Gastrocnemius medialis (tissue), 4 donors: ENCODE measurements around the gene PHACTR3. TPM values are rescaled to one million over a fixed set of nuclear protein-coding genes. Genes with fewer than 3 reads are reported as not detected.

Experiments
- ATAC-seq, 2 donors: fragments of 150-250 bp; one replicate each; pipeline ENCODE4 v1.9.1; 2016
- DNase-seq, 2 donors: peaks; one replicate each; pipeline ENCODE4 v3.0.0-alpha.2; 2019
- H3K27ac ChIP-seq, 4 donors: fragments of 200-600 bp; sonication (generic); 1 replicate in 1 of 4; 2 replicates in 3 of 4; pipeline ENCODE4 v1.5.1; 2016 to 2018; ENCODE audit warnings: mild to moderate bottlenecking in 2 of 4, moderate library complexity in 1 of 4
- H3K27me3 ChIP-seq, 3 donors: fragments of 200-600 bp; sonication (generic) in 2 of 3; 1 replicate in 1 of 3; 2 replicates in 2 of 3; pipeline versions ENCODE4 v1.5.1 to v1.6.0; 2016 to 2019; ENCODE audit warnings: mild to moderate bottlenecking in 1 of 3, moderate library complexity in 1 of 3
- H3K36me3 ChIP-seq, 2 donors: fragments of 200-600 bp; sonication (generic) in 1 of 2; one replicate each; pipeline ENCODE4 v1.5.1; 2017 to 2018
- H3K4me1 ChIP-seq, 2 donors: fragments of 200-600 bp; sonication (generic) in 1 of 2; one replicate each; pipeline ENCODE4 v1.5.1; 2016 to 2017; ENCODE audit warnings: mild to moderate bottlenecking in 2 of 2
- H3K4me3 ChIP-seq, 4 donors: fragments of 200-600 bp; sonication (generic) in 3 of 4; 1 replicate in 1 of 4; 2 replicates in 3 of 4; pipeline ENCODE4 v1.5.1; 2016 to 2019; ENCODE audit warnings: mild to moderate bottlenecking in 2 of 4
- H3K9me3 ChIP-seq, 3 donors: fragments of 200-600 bp; sonication (generic) in 2 of 3; 1 replicate in 1 of 3; 2 replicates in 2 of 3; pipeline ENCODE4 v1.5.1; 2016 to 2019
- POLR2A ChIP-seq, 2 donors: fragments of 450-650 bp; IDR thresholded peaks; one replicate each; pipeline ENCODE4 v1.6.1; 2017; ENCODE audit warnings: antibody characterized with exemption in 2 of 2, mild to moderate bottlenecking in 2 of 2, moderate library complexity in 2 of 2
- in situ Hi-C, 4 donors: fragments of 200-750 bp; cut with MboI; loops; one replicate each; pipeline versions ENCODE4 v1.15.0 to v1.8.0; 2017; ENCODE audit warnings: low sequenced_read_pairs in 4 of 4
- intact Hi-C: fragments of 100-400 bp; cut with DNase I; formaldehyde crosslinking; loops from one replicate; pipeline ENCODE4 v1.15.1; 2023; ENCODE audit warnings: low total_unique reads
- total RNA-seq, 4 donors: library from RNA; depleted of rRNA; stranded (reverse); fragments of >200 nt; gene quantifications; one replicate each; pipeline versions ENCODE4 v1.1.0 to v1.2.3, GENCODE V29; 2016
- TF ChIP-seq, protein P1 (sequence below), 5 experiments: fragments of 450-650 bp in 3 of 5; fragments of 200-600 bp in 2 of 5; sonication (generic) in 2 of 5; IDR thresholded peaks in 4 of 5; conservative IDR thresholded peaks in 1 of 5; 1 replicate in 4 of 5; 2 replicates in 1 of 5; pipeline ENCODE4 v1.5.1; 2016 to 2019; ENCODE audit warnings: antibody characterized with exemption in 5 of 5, mild to moderate bottlenecking in 3 of 5, moderate library complexity in 3 of 5

Gene PHACTR3
- total RNA-seq, 4 donors from 2014 or later, result 0.24 to 1.1 (median 0.59) TPM; not detected in 1

- H3K4me3 ChIP-seq, result no peak overlapping the region
- no peaks in the 10 kb centered on the region for H3K9me3 ChIP-seq
- no peak for ATAC-seq
- H3K27me3 ChIP-seq, result no peaks in the 10 kb centered on the region
- no peaks in the 10 kb centered on the region for H3K4me1 ChIP-seq
- intact Hi-C loops, result no loop called here
- H3K36me3 ChIP-seq, result no peaks in the 10 kb centered on the region
- no peak for DNase-seq
- in situ Hi-C loops, result no loop called here
- no peak for TF ChIP-seq POLR2A (IDR thresholded peaks at IDR 0.05)
- TF ChIP-seq, protein P1, sequence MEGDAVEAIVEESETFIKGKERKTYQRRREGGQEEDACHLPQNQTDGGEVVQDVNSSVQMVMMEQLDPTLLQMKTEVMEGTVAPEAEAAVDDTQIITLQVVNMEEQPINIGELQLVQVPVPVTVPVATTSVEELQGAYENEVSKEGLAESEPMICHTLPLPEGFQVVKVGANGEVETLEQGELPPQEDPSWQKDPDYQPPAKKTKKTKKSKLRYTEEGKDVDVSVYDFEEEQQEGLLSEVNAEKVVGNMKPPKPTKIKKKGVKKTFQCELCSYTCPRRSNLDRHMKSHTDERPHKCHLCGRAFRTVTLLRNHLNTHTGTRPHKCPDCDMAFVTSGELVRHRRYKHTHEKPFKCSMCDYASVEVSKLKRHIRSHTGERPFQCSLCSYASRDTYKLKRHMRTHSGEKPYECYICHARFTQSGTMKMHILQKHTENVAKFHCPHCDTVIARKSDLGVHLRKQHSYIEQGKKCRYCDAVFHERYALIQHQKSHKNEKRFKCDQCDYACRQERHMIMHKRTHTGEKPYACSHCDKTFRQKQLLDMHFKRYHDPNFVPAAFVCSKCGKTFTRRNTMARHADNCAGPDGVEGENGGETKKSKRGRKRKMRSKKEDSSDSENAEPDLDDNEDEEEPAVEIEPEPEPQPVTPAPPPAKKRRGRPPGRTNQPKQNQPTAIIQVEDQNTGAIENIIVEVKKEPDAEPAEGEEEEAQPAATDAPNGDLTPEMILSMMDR (IDR thresholded peaks at IDR 0.05 in 4 of 5, conservative IDR thresholded peaks at IDR 0.05 in 1 of 5), result no peak
- no peak overlapping the region for H3K27ac ChIP-seq
Observed at GRCh38 chr20:59814840-59815340, 210.6 kb downstream of the PHACTR3 start.

DNA sequence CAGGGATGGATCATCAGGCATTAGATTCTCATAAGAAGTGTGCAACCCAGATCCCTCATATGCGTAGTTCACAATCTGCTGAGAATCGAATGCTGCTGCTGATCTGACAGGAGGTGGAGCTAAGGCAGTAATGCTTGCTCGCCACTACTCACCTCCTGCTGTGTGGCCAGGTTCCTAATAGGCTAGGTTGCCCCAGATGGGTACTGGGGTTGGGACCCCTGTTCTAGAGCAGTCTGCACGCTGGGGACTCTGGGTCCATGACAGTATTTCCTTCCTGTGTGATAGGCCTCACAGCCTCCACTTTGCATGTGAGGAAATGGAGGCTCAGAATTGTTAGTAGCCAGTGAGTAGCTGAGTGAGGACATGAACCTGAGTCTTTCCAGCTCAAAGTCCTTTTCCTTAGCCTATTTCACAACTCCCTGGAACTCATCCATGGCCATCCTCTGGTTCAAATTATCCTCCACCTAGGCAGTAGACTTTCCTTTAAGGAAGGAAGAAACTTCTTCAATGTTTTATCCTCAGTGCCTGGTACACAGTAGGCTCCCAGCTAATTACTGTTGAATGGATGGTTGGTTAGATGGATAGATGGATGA lies 211.9 kb downstream of the PHACTR3 start:
- Histone ChIP-seq H3K4me3 (no peak overlapping the region), H3K27me3 (no peaks in the 10 kb centered on the region), H3K4me1 (no peaks in the 10 kb centered on the region), H3K36me3 (no peaks in the 10 kb centered on the region), H3K9me3 (no peaks in the 10 kb centered on the region), H3K27ac (no peak overlapping the region)
- intact Hi-C loops, result no loop called here
- no peak for DNase-seq
- TF ChIP-seq POLR2A (IDR thresholded peaks at IDR 0.05), result no peak
- TF ChIP-seq, protein P1 (IDR thresholded peaks at IDR 0.05 in 4 of 5, conservative IDR thresholded peaks at IDR 0.05 in 1 of 5), result no peak
- no peak for ATAC-seq
- in situ Hi-C loops, result no loop called here

DNA sequence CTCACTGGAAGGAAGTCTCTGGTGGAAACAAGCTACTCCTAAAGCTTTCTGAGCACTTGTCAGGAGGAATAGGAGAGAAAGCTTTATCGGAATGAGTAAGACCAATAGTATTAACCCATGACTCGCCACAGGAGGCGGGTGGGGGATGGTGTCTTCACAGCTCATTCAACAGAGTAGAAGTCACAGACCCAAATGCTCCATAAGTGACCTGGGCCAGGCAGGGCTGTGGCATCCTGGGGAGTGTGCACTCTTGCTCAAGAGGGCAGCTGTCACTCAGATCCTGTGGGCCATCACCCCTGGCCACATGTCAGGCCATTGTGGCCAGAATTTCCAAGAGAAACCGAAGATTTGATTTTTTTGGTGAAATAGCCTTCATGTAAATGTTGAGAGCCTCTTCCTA lies 213.1 kb downstream of the PHACTR3 start:
- TF ChIP-seq, protein P1 (IDR thresholded peaks at IDR 0.05 in 4 of 5, conservative IDR thresholded peaks at IDR 0.05 in 1 of 5), result no peak
- TF ChIP-seq POLR2A (IDR thresholded peaks at IDR 0.05), result no peak
- Histone ChIP-seq H3K4me3 (no peak overlapping the region), H3K36me3 (no peaks in the 10 kb centered on the region), H3K9me3 (no peaks in the 10 kb centered on the region), H3K27ac (no peak overlapping the region), H3K27me3 (no peaks in the 10 kb centered on the region), H3K4me1 (no peaks in the 10 kb centered on the region)
- ATAC-seq, result no peak
- DNase-seq, result no peak
- in situ Hi-C loops (no loop called here), intact Hi-C loops (no loop called here)

DNA sequence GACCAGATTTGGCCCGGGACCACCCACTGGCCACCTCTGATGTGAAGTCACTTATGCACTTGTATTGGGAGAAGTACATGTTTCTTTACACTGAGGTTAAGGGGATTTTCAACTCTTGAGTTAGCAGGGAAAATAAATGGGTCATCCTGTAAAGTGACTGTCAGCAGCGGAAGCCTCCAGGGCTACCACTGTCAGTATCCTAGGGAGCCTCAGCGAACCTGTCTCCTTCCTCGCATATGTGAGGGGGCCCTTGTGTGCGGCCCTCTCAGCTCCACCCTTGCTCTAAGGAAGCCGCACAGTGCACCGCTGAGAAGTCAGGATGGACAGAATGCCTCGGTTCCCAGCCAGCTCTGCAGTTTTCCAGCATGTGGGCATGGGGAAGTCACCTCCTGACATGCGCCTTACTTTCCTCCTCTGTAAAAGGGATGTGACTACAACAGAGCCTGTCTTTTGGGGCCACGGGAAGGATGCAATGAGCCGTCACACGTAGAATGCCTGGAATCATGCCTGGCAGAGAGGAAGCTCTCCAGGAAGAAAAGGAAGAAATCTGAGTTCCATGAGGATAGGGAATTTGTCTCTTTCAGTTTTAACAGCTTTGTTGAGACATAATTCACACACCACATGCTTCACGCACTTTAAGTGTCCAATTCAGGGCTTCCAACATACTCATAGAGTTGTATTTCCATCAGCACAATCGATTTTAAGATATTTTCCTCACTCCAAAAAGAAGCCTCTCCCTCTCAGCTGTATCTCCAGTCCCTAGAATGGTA lies 213.7 kb downstream of the PHACTR3 start:
- DNase-seq (no peak), ATAC-seq (no peak)
- Histone ChIP-seq H3K4me3 (no peak overlapping the region), H3K27me3 (no peaks in the 10 kb centered on the region), H3K27ac (no peak overlapping the region), H3K4me1 (no peaks in the 10 kb centered on the region), H3K9me3 (no peaks in the 10 kb centered on the region), H3K36me3 (no peaks in the 10 kb centered on the region)
- TF ChIP-seq, protein P1 (IDR thresholded peaks at IDR 0.05 in 4 of 5, conservative IDR thresholded peaks at IDR 0.05 in 1 of 5), result no peak
- no peak for TF ChIP-seq POLR2A (IDR thresholded peaks at IDR 0.05)
- intact Hi-C loops (no loop called here), in situ Hi-C loops (no loop called here)
